ENCODE measurements around the gene NCAPH2.

The NCAPH2 gene

DNA sequence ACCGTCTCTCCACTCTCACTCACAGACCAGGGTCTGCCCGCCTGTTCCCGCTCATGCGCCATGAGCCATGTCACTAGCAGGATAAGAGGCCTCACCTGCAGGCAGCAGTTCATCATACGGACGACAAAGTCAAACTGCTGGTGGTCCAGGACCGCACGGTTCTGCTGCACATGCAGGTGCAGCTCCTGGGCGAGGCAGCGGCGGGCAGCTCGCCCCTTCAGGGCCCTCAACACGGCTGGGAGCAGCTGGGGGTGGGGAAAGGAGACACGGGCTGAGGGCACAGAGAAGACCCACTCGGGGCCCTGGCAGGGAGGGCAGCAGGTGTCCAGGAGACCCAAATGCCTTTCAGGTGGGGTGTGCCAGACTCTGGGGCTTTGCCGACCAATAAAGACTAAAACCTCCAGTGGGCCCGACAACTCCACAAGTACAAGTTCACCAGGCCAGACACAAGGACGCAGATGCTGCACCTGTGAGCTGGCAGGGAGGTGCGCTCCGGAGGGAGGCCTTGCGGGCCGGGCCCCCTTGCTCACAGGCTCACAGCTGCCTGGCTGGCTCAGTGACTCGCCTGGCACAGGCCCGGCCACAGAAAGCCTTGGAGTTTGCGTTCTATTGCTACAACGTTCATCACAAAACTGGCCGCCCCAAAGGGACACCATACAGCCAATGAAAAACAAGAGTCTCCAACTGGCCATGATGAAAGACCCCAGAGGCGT is 44.7 kb upstream of the NCAPH2 start:
- H3K4me3 ChIP-seq (ENCODE audit: low read depth, low read length): no peak overlapping the region
- in situ Hi-C loops (cut with HindIII; ENCODE audit: low sequenced_read_pairs): no loop called here

DNA sequence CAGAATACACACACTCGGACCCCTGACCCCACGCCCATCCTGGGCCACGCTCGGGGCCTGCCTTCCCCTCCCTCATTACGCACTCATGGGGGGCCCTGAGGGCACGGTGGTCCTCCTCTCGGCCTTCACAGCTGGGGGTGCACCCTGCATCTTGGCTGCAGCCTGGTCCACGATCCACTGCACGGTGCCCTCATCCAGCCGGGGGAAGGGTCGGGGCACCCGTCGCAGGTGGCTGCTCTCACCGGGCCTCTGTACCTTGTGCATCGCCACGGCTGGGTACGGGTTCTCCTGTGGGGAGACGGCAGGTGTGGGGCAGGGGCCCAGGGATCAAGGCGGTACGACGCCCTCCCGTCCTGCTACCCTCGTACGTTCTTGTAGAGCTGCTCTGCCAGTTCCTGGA is 43.6 kb upstream of the NCAPH2 start:
- no peak overlapping the region for H3K4me3 ChIP-seq (ENCODE audit: low read depth, low read length)
- in situ Hi-C loops (cut with HindIII; ENCODE audit: low sequenced_read_pairs): no loop called here
- TF ChIP-seq, protein P1, sequence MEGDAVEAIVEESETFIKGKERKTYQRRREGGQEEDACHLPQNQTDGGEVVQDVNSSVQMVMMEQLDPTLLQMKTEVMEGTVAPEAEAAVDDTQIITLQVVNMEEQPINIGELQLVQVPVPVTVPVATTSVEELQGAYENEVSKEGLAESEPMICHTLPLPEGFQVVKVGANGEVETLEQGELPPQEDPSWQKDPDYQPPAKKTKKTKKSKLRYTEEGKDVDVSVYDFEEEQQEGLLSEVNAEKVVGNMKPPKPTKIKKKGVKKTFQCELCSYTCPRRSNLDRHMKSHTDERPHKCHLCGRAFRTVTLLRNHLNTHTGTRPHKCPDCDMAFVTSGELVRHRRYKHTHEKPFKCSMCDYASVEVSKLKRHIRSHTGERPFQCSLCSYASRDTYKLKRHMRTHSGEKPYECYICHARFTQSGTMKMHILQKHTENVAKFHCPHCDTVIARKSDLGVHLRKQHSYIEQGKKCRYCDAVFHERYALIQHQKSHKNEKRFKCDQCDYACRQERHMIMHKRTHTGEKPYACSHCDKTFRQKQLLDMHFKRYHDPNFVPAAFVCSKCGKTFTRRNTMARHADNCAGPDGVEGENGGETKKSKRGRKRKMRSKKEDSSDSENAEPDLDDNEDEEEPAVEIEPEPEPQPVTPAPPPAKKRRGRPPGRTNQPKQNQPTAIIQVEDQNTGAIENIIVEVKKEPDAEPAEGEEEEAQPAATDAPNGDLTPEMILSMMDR (IDR thresholded peaks at IDR 0.05; ENCODE audit: low read depth, low read length, missing control alignments): no peak
- no peak for DNase-seq (ENCODE audit: low read depth)

More for the DNA sequence above, 44.7 kb upstream of the NCAPH2 start:
- TF ChIP-seq, protein P1 (IDR thresholded peaks at IDR 0.05; ENCODE audit: low read depth, low read length, missing control alignments): no peak
- DNase-seq (ENCODE audit: low read depth): no peak

DNA sequence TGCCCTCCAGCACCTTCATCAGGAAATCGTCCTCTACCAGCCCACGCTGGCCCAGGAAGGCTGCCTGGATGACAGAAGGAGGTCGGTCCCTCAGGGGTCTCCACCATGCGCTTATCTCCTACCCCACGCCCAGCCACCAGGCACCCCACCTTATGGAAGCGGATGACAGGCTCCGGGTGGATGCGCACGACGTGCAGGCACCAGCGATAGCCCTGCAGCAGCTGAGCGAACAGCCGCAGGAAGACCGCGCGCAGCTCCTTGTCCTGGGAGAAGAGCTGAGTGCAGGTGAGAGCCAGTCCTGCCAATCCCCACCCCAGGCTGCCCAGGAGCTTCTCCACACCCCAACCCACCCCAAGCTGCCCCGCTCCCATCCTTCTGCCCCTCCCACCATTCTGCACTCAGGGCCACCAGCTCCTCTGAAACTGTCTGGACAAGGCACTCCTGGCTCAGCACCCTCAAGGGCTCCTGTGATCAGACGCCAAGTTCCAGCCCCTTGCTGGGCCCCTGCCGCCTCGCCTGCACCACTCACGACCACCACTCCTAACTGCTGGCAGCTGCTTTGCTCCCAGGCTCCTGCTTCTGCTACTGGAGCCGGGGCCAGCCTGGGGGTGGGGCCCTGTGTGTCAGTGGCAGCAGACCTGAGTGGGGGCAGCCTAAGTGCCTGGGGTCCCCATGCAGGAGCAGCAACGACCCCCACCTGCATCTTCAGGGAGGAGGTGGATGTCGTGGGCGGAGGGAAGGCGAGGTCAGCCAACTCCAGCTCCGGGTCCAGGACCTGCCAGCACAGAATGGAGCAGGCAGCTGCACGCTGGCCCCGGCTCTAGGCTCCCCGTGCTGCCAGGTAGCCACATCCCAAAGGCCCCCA is 42.7 kb upstream of the NCAPH2 start:
- in situ Hi-C loops (cut with HindIII; ENCODE audit: low sequenced_read_pairs): no loop called here
- TF ChIP-seq, protein P1 (IDR thresholded peaks at IDR 0.05; ENCODE audit: low read depth, low read length, missing control alignments): no peak
- no peak overlapping the region for H3K4me3 ChIP-seq (ENCODE audit: low read depth, low read length)
- DNase-seq (ENCODE audit: low read depth): no peak

DNA sequence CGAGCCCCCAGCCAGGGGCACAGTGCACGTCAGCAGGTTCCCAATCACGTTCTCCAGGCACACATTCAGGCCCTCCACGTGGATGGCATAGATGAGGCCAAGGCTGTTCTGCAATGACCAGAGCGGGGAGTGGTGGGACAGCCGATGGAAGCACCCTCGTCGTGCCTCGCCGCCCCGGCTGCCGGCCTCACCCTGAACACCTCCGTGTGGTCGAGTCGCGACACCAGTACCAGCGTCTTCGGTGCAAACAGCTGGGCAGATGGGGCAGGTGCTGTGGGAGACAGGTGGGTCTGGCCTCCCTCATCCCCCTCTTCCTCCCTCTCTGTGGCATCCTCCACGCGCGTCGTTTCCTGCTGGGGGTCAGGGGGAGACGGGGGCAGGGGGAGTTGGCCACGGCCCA is 40.7 kb upstream of the NCAPH2 start:
- DNase-seq (ENCODE audit: low read depth): no peak
- H3K4me3 ChIP-seq (ENCODE audit: low read depth, low read length): no peak overlapping the region
- TF ChIP-seq, protein P1 (IDR thresholded peaks at IDR 0.05; ENCODE audit: low read depth, low read length, missing control alignments): no peak

DNA sequence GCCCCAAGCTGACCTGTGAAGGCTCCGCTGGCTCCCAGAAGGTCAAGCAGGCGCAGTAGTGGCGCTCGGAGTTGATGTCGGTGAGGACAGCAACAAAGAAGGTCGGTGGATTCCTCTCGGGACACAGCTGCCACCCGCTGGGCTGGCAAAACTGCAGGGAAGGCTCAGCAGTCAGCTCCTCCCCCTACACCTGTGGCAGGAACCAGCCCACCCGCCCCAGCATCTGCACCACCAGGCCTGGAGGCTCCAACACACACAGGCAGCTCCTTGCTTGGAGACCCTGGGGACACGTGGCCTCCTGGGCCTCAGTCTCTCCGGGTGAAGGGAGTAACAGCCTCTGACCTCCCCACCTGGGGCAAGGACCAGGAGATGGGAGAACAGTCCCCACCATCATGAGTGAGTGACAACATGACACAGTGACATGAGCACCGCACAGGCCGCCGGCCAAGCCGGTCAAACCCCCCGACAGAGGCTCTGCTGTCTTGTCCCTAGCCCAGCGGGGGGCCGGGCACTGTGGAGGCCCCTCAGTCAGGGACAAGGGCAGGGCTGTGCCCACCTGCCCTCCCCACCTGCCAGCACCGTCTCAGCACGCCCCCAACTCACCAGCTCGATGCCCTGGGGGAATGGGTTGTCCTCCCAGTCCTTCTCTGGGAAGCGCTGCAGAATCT is 40.1 kb upstream of the NCAPH2 start:
- DNase-seq (ENCODE audit: low read depth): no peak
- in situ Hi-C loops (cut with HindIII; ENCODE audit: low sequenced_read_pairs): no loop called here
- TF ChIP-seq, protein P1 (IDR thresholded peaks at IDR 0.05; ENCODE audit: low read depth, low read length, missing control alignments): no peak

More for the DNA sequence above, 40.7 kb upstream of the NCAPH2 start:
- in situ Hi-C loops (cut with HindIII; ENCODE audit: low sequenced_read_pairs): no loop called here

GRCh38 chr22:50468626-50469025 is 39.4 kb upstream of the NCAPH2 start:
- in situ Hi-C loops (cut with HindIII; ENCODE audit: low sequenced_read_pairs): no loop called here
- no peak overlapping the region for H3K4me3 ChIP-seq (ENCODE audit: low read depth, low read length)
- no peak for DNase-seq (ENCODE audit: low read depth)
- TF ChIP-seq, protein P1 (IDR thresholded peaks at IDR 0.05; ENCODE audit: low read depth, low read length, missing control alignments): no peak

More for the DNA sequence above, 40.1 kb upstream of the NCAPH2 start:
- no peak overlapping the region for H3K4me3 ChIP-seq (ENCODE audit: low read depth, low read length)
